WTC11 (cell line): Measurements from ENCODE around the gene SERAC1. TPM values are rescaled to one million over a fixed set of nuclear protein-coding genes. Genes with fewer than 3 reads are reported as not detected.
"Not testable (repeated sequence)": the region's sequence is repeated elsewhere in the genome, so short reads cannot be mapped to it uniquely, and the experiment has no call there.

Experiments
- ATAC-seq: fragments of 200-7000 bp; cut with Tn5 transposase; 2 replicates; pipeline ENCODE4 v1.10.0; 2021; ENCODE audit warnings: mild to moderate bottlenecking, moderate library complexity
- CTCF ChIA-PET: fragments of 300-600 bp; sonication (Branson Sonifier 250); formaldehyde crosslinking; loops from one replicate; lab custom pipeline; 2021; ENCODE audit warnings: antibody characterized with exemption; lab: Charles Lee
- POLR2A ChIA-PET: fragments of 350-600 bp; sonication (Branson Sonifier 250); formaldehyde crosslinking; loops from one replicate; lab custom pipeline; 2021; ENCODE audit warnings: antibody characterized with exemption; lab: Charles Lee
- DNase-seq: peaks from one replicate; pipeline ENCODE4 v3.0.0; 2021; ENCODE audit warnings: low spot score
- H3K27ac Mint-ChIP-seq: 2 replicates; pipeline ENCODE4 v1.8.0; 2021; ENCODE audit warnings: mixed read lengths
- H3K27me3 Mint-ChIP-seq: 2 replicates; pipeline ENCODE4 v1.8.0; 2021; ENCODE audit warnings: low read depth, mild to moderate bottlenecking, moderate library complexity, mixed read lengths
- H3K36me3 Mint-ChIP-seq: 2 replicates; pipeline ENCODE4 v1.8.0; 2021; ENCODE audit warnings: mixed read lengths
- H3K4me1 Mint-ChIP-seq: 2 replicates; pipeline ENCODE4 v1.8.0; 2022; ENCODE audit warnings: mixed read lengths
- H3K4me3 Mint-ChIP-seq: 2 replicates; pipeline ENCODE4 v1.8.0; 2021; ENCODE audit warnings: mild to moderate bottlenecking, moderate library complexity, mixed read lengths
- H3K9me3 Mint-ChIP-seq: 2 replicates; pipeline ENCODE4 v1.8.0; 2021; ENCODE audit warnings: mixed read lengths
- CBFB ChIP-seq: sonication (generic); formaldehyde crosslinking; IDR thresholded peaks from 2 replicates; pipeline ENCODE4 v1.8.1; 2022; ENCODE audit warnings: mild to moderate bottlenecking, low read depth, missing genetic modification reagents
- HMGA2 ChIP-seq: fragments of 250-450 bp; sonication (Bioruptor Pico); IDR thresholded peaks from 2 replicates; pipeline ENCODE4 v1.4.0; 2021; ENCODE audit warnings: mild to moderate bottlenecking, moderate library complexity
- IRF2 ChIP-seq: sonication (generic); formaldehyde crosslinking; IDR thresholded peaks from 2 replicates; pipeline ENCODE4 v1.8.0; 2022; ENCODE audit warnings: low read depth, missing genetic modification reagents, borderline replicate concordance
- JAZF1 ChIP-seq: fragments of 250-450 bp; sonication (Bioruptor Pico); IDR thresholded peaks from 2 replicates; pipeline ENCODE4 v1.9.0; 2021; ENCODE audit warnings: moderate library complexity, mild to moderate bottlenecking, inconsistent platforms
- NFE2L1 ChIP-seq: sonication (generic); formaldehyde crosslinking; IDR thresholded peaks from 2 replicates; pipeline ENCODE4 v1.8.1; 2023; ENCODE audit warnings: missing genetic modification reagents
- NR2C2 ChIP-seq: sonication (generic); formaldehyde crosslinking; IDR thresholded peaks from 2 replicates; pipeline ENCODE4 v1.8.0; 2022; ENCODE audit warnings: mild to moderate bottlenecking, missing genetic modification reagents
- RELA ChIP-seq: sonication (generic); formaldehyde crosslinking; IDR thresholded peaks from 2 replicates; pipeline ENCODE4 v1.8.1; 2022; ENCODE audit warnings: missing genetic modification reagents, mild to moderate bottlenecking, borderline replicate concordance
- TCF7 ChIP-seq: sonication (generic); formaldehyde crosslinking; IDR thresholded peaks from 2 replicates; pipeline ENCODE4 v1.8.0; 2022; ENCODE audit warnings: mild to moderate bottlenecking, low read depth, missing genetic modification reagents, moderate library complexity
- TEAD4 ChIP-seq: sonication (generic); formaldehyde crosslinking; IDR thresholded peaks from 2 replicates; pipeline ENCODE4 v1.8.0; 2022; ENCODE audit warnings: mild to moderate bottlenecking, missing genetic modification reagents
- ZNF138 ChIP-seq: sonication (generic); formaldehyde crosslinking; conservative IDR thresholded peaks from 2 replicates; pipeline ENCODE4 v1.8.1; 2022; ENCODE audit warnings: mild to moderate bottlenecking, moderate library complexity, missing genetic modification reagents
- ZNF671 ChIP-seq: fragments of 250-450 bp; sonication (Bioruptor Pico); IDR thresholded peaks from 2 replicates; pipeline ENCODE4 v1.8.0; 2021; ENCODE audit warnings: mild to moderate bottlenecking
- total RNA-seq: library from RNA; stranded (reverse); gene quantifications from 3 replicates; pipeline ENCODE4 v1.2.3, GENCODE V29; 2021
- TF ChIP-seq, protein P1 (sequence below): fragments of 250-450 bp; sonication (Bioruptor Pico); IDR thresholded peaks from 2 replicates; pipeline ENCODE4 v1.9.0; 2021; ENCODE audit warnings: mild to moderate bottlenecking, borderline replicate concordance
- TF ChIP-seq, protein P2 (sequence below): sonication (generic); formaldehyde crosslinking; conservative IDR thresholded peaks from 2 replicates; pipeline ENCODE4 v1.8.1; 2023; ENCODE audit warnings: mild to moderate bottlenecking, low read depth, missing genetic modification reagents, moderate library complexity
- TF ChIP-seq, protein P3 (sequence below): sonication (generic); formaldehyde crosslinking; IDR thresholded peaks from 2 replicates; pipeline ENCODE4 v1.8.1; 2023; ENCODE audit warnings: mild to moderate bottlenecking, missing genetic modification reagents, borderline replicate concordance
- TF ChIP-seq, protein P4 (sequence below): sonication (generic); formaldehyde crosslinking; IDR thresholded peaks from 2 replicates; pipeline ENCODE4 v1.8.1; 2023; ENCODE audit warnings: mild to moderate bottlenecking, moderate library complexity, missing genetic modification reagents

Gene SERAC1
- total RNA-seq, 1 experiment from 2014 or later, result 14.1 TPM

DNA sequence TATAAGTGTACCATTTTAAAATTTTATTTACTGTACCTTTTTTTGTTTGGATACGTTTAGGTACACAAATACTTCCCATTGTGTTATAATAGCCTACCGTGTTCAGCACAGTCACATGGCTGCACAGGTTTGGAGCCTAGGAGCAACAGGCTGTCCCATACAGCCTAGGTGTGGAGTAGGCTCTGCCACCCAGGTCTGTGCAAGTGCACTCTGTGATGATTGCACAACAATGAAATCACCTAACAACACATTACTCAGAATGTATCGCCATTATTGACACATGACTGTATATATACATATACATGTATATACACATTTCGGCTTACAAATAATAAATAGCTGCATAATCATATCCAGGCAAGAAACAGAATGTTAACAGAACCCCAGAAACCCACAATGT is 15.4 kb downstream of the SERAC1 start (continued):
- TF ChIP-seq, protein P1, sequence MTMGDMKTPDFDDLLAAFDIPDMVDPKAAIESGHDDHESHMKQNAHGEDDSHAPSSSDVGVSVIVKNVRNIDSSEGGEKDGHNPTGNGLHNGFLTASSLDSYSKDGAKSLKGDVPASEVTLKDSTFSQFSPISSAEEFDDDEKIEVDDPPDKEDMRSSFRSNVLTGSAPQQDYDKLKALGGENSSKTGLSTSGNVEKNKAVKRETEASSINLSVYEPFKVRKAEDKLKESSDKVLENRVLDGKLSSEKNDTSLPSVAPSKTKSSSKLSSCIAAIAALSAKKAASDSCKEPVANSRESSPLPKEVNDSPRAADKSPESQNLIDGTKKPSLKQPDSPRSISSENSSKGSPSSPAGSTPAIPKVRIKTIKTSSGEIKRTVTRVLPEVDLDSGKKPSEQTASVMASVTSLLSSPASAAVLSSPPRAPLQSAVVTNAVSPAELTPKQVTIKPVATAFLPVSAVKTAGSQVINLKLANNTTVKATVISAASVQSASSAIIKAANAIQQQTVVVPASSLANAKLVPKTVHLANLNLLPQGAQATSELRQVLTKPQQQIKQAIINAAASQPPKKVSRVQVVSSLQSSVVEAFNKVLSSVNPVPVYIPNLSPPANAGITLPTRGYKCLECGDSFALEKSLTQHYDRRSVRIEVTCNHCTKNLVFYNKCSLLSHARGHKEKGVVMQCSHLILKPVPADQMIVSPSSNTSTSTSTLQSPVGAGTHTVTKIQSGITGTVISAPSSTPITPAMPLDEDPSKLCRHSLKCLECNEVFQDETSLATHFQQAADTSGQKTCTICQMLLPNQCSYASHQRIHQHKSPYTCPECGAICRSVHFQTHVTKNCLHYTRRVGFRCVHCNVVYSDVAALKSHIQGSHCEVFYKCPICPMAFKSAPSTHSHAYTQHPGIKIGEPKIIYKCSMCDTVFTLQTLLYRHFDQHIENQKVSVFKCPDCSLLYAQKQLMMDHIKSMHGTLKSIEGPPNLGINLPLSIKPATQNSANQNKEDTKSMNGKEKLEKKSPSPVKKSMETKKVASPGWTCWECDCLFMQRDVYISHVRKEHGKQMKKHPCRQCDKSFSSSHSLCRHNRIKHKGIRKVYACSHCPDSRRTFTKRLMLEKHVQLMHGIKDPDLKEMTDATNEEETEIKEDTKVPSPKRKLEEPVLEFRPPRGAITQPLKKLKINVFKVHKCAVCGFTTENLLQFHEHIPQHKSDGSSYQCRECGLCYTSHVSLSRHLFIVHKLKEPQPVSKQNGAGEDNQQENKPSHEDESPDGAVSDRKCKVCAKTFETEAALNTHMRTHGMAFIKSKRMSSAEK, result no peak
- TF ChIP-seq TCF7 (CRISPR knock-in tag), result no peak
- TF ChIP-seq TEAD4, result no peak
- no peak for TF ChIP-seq ZNF671 (CRISPR knock-in tag)
- TF ChIP-seq RELA (CRISPR knock-in tag), result no peak
- no peak for TF ChIP-seq IRF2 (CRISPR knock-in tag)
- TF ChIP-seq, protein P2, sequence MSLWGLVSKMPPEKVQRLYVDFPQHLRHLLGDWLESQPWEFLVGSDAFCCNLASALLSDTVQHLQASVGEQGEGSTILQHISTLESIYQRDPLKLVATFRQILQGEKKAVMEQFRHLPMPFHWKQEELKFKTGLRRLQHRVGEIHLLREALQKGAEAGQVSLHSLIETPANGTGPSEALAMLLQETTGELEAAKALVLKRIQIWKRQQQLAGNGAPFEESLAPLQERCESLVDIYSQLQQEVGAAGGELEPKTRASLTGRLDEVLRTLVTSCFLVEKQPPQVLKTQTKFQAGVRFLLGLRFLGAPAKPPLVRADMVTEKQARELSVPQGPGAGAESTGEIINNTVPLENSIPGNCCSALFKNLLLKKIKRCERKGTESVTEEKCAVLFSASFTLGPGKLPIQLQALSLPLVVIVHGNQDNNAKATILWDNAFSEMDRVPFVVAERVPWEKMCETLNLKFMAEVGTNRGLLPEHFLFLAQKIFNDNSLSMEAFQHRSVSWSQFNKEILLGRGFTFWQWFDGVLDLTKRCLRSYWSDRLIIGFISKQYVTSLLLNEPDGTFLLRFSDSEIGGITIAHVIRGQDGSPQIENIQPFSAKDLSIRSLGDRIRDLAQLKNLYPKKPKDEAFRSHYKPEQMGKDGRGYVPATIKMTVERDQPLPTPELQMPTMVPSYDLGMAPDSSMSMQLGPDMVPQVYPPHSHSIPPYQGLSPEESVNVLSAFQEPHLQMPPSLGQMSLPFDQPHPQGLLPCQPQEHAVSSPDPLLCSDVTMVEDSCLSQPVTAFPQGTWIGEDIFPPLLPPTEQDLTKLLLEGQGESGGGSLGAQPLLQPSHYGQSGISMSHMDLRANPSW, result no peak

DNA sequence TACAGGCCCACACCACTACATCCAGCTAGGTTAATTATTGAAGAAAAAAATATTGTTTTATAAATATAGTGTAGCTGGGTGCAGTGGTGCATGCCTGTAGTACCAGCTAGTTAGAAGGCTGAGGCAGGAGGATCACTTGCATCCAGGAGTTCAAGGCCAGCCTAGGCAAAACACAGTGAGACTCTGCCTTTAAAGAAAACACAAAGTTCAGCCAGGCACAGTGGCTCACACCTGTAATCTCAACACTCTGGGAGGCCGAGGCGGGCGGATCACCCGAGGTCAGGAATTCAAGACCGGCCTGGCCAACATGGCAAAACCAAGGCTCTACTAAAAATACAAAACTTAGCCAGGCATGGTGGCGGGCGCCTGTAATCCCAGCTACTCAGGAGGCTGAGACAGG is 16.0 kb downstream of the SERAC1 start:
- H3K9me3 Mint-ChIP-seq, H3K27ac Mint-ChIP-seq, H3K4me3 Mint-ChIP-seq, H3K4me1 Mint-ChIP-seq, H3K27me3 Mint-ChIP-seq, DNase-seq, POLR2A ChIA-PET, ATAC-seq, CTCF ChIA-PET: not testable (repeated sequence)
- H3K36me3 Mint-ChIP-seq, result peaks cover 13% of the 10 kb centered on the region

DNA sequence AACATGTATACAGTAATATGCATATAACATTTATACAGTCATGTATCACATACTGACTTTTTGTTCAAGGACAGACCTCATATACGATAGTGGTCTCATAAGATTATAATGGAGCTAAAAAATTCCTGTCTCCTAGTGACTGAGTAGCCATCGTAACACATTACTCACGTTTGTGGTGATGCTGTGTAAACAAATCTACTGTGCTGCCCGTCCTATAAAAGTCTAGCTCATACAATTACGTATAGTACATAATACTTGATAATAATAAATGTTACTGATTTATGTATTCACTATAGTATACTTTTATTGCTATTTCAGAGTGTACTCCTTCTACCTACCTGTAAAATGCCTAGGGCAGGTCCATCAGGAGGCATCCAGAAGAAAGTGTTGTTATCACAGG is 17.4 kb downstream of the SERAC1 start:
- no peak for ATAC-seq
- peaks cover 15% of the 10 kb centered on the region for H3K36me3 Mint-ChIP-seq

DNA sequence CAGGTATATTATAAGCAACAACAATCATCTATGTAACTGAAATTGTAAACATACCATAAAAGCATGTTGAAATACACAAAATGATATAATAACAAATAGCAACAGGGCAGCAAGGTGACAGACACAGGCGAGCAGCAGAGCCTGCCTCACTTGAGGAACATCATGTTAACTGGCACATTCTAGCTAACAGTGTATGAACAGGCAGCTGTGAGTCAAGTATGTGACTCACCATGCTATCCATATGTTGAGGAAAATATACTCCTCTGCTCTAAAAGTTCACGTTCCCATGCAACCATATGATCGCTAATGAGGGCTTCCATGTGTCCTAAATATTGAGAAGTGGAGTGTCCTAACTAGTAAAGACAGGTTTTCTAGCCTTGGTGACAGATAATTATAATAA is 18.4 kb downstream of the SERAC1 start:
- H3K4me1 Mint-ChIP-seq, result peaks cover 7% of the 10 kb centered on the region
- H3K27me3 Mint-ChIP-seq, result no peaks in the 10 kb centered on the region
- DNase-seq (no peak), ATAC-seq (no peak)
- ChIA-PET CTCF (interaction anchor here (0.9 to 1.9 kb wide), 3 partner anchors 16 to 55 kb away, joined by 3 to 4 read pairs (median 4); no protein-coding TSS in a partner anchor), POLR2A (no interaction called here)
- H3K36me3 Mint-ChIP-seq, result peaks cover 15% of the 10 kb centered on the region
- H3K27ac Mint-ChIP-seq, result no peak overlapping the region
- H3K9me3 Mint-ChIP-seq, result no peaks in the 10 kb centered on the region
- H3K4me3 Mint-ChIP-seq, result no peak overlapping the region
- TF ChIP-seq ZNF138 (CRISPR knock-in tag), result no peak
- no peak for TF ChIP-seq NFE2L1 (CRISPR knock-in tag)
- TF ChIP-seq, protein P2, result no peak
- TF ChIP-seq NR2C2, result no peak
- TF ChIP-seq JAZF1 (CRISPR knock-in tag), result no peak
- TF ChIP-seq, protein P3, sequence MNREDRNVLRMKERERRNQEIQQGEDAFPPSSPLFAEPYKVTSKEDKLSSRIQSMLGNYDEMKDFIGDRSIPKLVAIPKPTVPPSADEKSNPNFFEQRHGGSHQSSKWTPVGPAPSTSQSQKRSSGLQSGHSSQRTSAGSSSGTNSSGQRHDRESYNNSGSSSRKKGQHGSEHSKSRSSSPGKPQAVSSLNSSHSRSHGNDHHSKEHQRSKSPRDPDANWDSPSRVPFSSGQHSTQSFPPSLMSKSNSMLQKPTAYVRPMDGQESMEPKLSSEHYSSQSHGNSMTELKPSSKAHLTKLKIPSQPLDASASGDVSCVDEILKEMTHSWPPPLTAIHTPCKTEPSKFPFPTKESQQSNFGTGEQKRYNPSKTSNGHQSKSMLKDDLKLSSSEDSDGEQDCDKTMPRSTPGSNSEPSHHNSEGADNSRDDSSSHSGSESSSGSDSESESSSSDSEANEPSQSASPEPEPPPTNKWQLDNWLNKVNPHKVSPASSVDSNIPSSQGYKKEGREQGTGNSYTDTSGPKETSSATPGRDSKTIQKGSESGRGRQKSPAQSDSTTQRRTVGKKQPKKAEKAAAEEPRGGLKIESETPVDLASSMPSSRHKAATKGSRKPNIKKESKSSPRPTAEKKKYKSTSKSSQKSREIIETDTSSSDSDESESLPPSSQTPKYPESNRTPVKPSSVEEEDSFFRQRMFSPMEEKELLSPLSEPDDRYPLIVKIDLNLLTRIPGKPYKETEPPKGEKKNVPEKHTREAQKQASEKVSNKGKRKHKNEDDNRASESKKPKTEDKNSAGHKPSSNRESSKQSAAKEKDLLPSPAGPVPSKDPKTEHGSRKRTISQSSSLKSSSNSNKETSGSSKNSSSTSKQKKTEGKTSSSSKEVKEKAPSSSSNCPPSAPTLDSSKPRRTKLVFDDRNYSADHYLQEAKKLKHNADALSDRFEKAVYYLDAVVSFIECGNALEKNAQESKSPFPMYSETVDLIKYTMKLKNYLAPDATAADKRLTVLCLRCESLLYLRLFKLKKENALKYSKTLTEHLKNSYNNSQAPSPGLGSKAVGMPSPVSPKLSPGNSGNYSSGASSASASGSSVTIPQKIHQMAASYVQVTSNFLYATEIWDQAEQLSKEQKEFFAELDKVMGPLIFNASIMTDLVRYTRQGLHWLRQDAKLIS (CRISPR knock-in tag), result no peak
- TF ChIP-seq HMGA2 (CRISPR knock-in tag), result no peak

More for the DNA sequence above, 17.4 kb downstream of the SERAC1 start:
- TF ChIP-seq, protein P4, sequence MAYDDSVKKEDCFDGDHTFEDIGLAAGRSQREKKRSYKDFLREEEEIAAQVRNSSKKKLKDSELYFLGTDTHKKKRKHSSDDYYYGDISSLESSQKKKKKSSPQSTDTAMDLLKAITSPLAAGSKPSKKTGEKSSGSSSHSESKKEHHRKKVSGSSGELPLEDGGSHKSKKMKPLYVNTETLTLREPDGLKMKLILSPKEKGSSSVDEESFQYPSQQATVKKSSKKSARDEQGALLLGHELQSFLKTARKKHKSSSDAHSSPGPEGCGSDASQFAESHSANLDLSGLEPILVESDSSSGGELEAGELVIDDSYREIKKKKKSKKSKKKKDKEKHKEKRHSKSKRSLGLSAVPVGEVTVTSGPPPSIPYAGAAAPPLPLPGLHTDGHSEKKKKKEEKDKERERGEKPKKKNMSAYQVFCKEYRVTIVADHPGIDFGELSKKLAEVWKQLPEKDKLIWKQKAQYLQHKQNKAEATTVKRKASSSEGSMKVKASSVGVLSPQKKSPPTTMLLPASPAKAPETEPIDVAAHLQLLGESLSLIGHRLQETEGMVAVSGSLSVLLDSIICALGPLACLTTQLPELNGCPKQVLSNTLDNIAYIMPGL (CRISPR knock-in tag), result no peak
- no peak for TF ChIP-seq CBFB
- no peak overlapping the region for H3K4me3 Mint-ChIP-seq
- H3K27ac Mint-ChIP-seq, result no peak overlapping the region
- DNase-seq, result no peak
- ChIA-PET CTCF (interaction anchor here (1.2 to 1.5 kb wide), 2 partner anchors 55 to 63 kb away, joined by 3 to 7 read pairs; no protein-coding TSS in a partner anchor), POLR2A (no interaction called here)
- H3K4me1 Mint-ChIP-seq, result peaks cover 7% of the 10 kb centered on the region
- no peaks in the 10 kb centered on the region for H3K27me3 Mint-ChIP-seq
- H3K9me3 Mint-ChIP-seq, result no peaks in the 10 kb centered on the region
